ENCODE data around the gene RFX6. TPM values are rescaled to one million over a fixed set of nuclear protein-coding genes. Genes with fewer than 3 reads are reported as not detected.
A peak's percentile ranks its signal among the peaks of the same experiment; 100 is the strongest.

RFX6 gene
- total and polyA plus RNA-seq, 2 experiments from 2014 or later: 3.7 to 6.8 TPM

- Histone ChIP-seq H3K4me3 (no peak overlapping the region), H3K4me1 (ENCODE audit: insufficient read depth) (peaks cover 26% of the 10 kb centered on the region), H3K27me3 (no peaks in the 10 kb centered on the region), H3K9me3 (ENCODE audit: low read depth) (no peaks in the 10 kb centered on the region), H3K27ac (peak overlapping the region; percentile 42), H3K4me2 (peak overlapping the region; percentile 60), H2AFZ (no peak overlapping the region), H3K79me2 (no peaks in the 10 kb centered on the region), H3K36me3 (replicated peaks; ENCODE audit: insufficient read depth, low read depth) (no peaks in the 10 kb centered on the region), H4K20me1 (ENCODE audit: insufficient read depth, poor library complexity, severe bottlenecking) (no peaks in the 10 kb centered on the region), H3K9me2 (replicated peaks; ENCODE audit: insufficient read depth) (no peaks in the 10 kb centered on the region)
- 58% methylated on average over 7 of the region's 7 CpGs for WGBS (ENCODE audit: low lambda C conversion rate, missing lambda C conversion rate)
- no peak for TF ChIP-seq CTCF (IDR thresholded peaks at IDR 0.05; ENCODE audit: poor library complexity)
- TF ChIP-seq EZH2phosphoT487 (IDR thresholded peaks at IDR 0.05; ENCODE audit: low read depth, severe bottlenecking, unreplicated experiment): no peak
- no peak for TF ChIP-seq EZH2 (IDR thresholded peaks at IDR 0.05; ENCODE audit: borderline replicate concordance)
- DNase-seq (ENCODE audit: low spot score): peak; percentile 51
Measured at GRCh38 chr6:116954938-116955337, 77.9 kb downstream of the RFX6 start.

- Histone ChIP-seq H3K27ac (no peak overlapping the region), H4K20me1 (ENCODE audit: insufficient read depth, poor library complexity, severe bottlenecking) (no peaks in the 10 kb centered on the region), H3K79me2 (no peaks in the 10 kb centered on the region), H3K4me3 (no peak overlapping the region), H3K4me1 (ENCODE audit: insufficient read depth) (peaks cover 19% of the 10 kb centered on the region), H3K36me3 (replicated peaks; ENCODE audit: insufficient read depth, low read depth) (no peaks in the 10 kb centered on the region), H3K9me2 (replicated peaks; ENCODE audit: insufficient read depth) (no peaks in the 10 kb centered on the region), H3K27me3 (no peaks in the 10 kb centered on the region), H3K9me3 (ENCODE audit: low read depth) (no peaks in the 10 kb centered on the region), H2AFZ (no peak overlapping the region), H3K4me2 (peak overlapping the region; percentile 60)
- TF ChIP-seq EZH2phosphoT487 (IDR thresholded peaks at IDR 0.05; ENCODE audit: low read depth, severe bottlenecking, unreplicated experiment): no peak
- no peak for TF ChIP-seq CTCF (IDR thresholded peaks at IDR 0.05; ENCODE audit: poor library complexity)
- TF ChIP-seq EZH2 (IDR thresholded peaks at IDR 0.05; ENCODE audit: borderline replicate concordance): no peak
- 35% methylated on average over 7 of the region's 7 CpGs for WGBS (ENCODE audit: low lambda C conversion rate, missing lambda C conversion rate)
- DNase-seq (ENCODE audit: low spot score): no peak
Measured at GRCh38 chr6:116955773-116956172, 78.7 kb downstream of the RFX6 start.

GRCh38 chr6:116963972-116964371 lies 86.9 kb downstream of the RFX6 start:
- H3K4me3 ChIP-seq: no peak overlapping the region
- H3K4me1 ChIP-seq (ENCODE audit: insufficient read depth): no peaks in the 10 kb centered on the region
- no peaks in the 10 kb centered on the region for H3K36me3 ChIP-seq (replicated peaks; ENCODE audit: insufficient read depth, low read depth)
- H3K27me3 ChIP-seq: no peaks in the 10 kb centered on the region
- WGBS (ENCODE audit: low lambda C conversion rate, missing lambda C conversion rate): 68% methylated on average over 1 of the region's 1 CpG
- H3K79me2 ChIP-seq: no peaks in the 10 kb centered on the region
- no peaks in the 10 kb centered on the region for H3K9me2 ChIP-seq (replicated peaks; ENCODE audit: insufficient read depth)
- H3K9me3 ChIP-seq (ENCODE audit: low read depth): no peaks in the 10 kb centered on the region
- H4K20me1 ChIP-seq (ENCODE audit: insufficient read depth, poor library complexity, severe bottlenecking): no peaks in the 10 kb centered on the region
- peak; percentile 24 for DNase-seq (ENCODE audit: low spot score)
- no peak overlapping the region for H3K4me2 ChIP-seq
- no peak for TF ChIP-seq EZH2phosphoT487 (IDR thresholded peaks at IDR 0.05; ENCODE audit: low read depth, severe bottlenecking, unreplicated experiment)
- TF ChIP-seq EZH2 (IDR thresholded peaks at IDR 0.05; ENCODE audit: borderline replicate concordance): no peak
- no peak overlapping the region for H2AFZ ChIP-seq
- H3K27ac ChIP-seq: no peak overlapping the region

GRCh38 chr6:116966675-116967576 lies 89.9 kb downstream of the RFX6 start:
- H2AFZ ChIP-seq: no peak overlapping the region
- no peaks in the 10 kb centered on the region for H3K27me3 ChIP-seq
- no peaks in the 10 kb centered on the region for H3K79me2 ChIP-seq
- no peaks in the 10 kb centered on the region for H3K9me3 ChIP-seq (ENCODE audit: low read depth)
- DNase-seq (ENCODE audit: low spot score): no peak
- H3K4me2 ChIP-seq: no peak overlapping the region
- no peak overlapping the region for H3K27ac ChIP-seq
- no peaks in the 10 kb centered on the region for H3K4me1 ChIP-seq (ENCODE audit: insufficient read depth)
- H3K36me3 ChIP-seq (replicated peaks; ENCODE audit: insufficient read depth, low read depth): no peaks in the 10 kb centered on the region
- H3K9me2 ChIP-seq (replicated peaks; ENCODE audit: insufficient read depth): no peaks in the 10 kb centered on the region
- TF ChIP-seq CTCF (IDR thresholded peaks at IDR 0.05; ENCODE audit: poor library complexity): no peak
- TF ChIP-seq EZH2phosphoT487 (IDR thresholded peaks at IDR 0.05; ENCODE audit: low read depth, severe bottlenecking, unreplicated experiment): no peak
- no peak for TF ChIP-seq EZH2 (IDR thresholded peaks at IDR 0.05; ENCODE audit: borderline replicate concordance)
- 85% methylated on average over 5 of the region's 6 CpGs for WGBS (ENCODE audit: low lambda C conversion rate, missing lambda C conversion rate)
- H4K20me1 ChIP-seq (ENCODE audit: insufficient read depth, poor library complexity, severe bottlenecking): no peaks in the 10 kb centered on the region
- no peak overlapping the region for H3K4me3 ChIP-seq

All from hepatocyte (in vitro differentiated cells).